GM12878 (cell line): ENCODE data around the gene SQSTM1. TPM values are rescaled to one million over a fixed set of nuclear protein-coding genes. Genes with fewer than 3 reads are reported as not detected.

Experiments
- ATAC-seq: fragments of 200-7000 bp; cut with Tn5 transposase; 3 replicates; pipeline ENCODE4 v1.9.1; 2020; ENCODE audit warnings: mild to moderate bottlenecking, moderate library complexity
- BruUV-seq: library from RNA; stranded (reverse); fragments of 400-500 nt; replicated peaks from 2 replicates; lab custom pipeline; 2021; lab: Mats Ljungman, UMichigan
- CTCF ChIA-PET: fragments of 300-600 bp; sonication (Branson Sonifier 250); formaldehyde crosslinking; extraction: SDS; loops from one replicate; lab custom pipeline; 2021; ENCODE audit warnings: inconsistent platforms; lab: Yijun Ruan, JAX
- POLR2A ChIA-PET: fragments of 350-600 bp; formaldehyde crosslinking; extraction: SDS; loops from one replicate; lab custom pipeline; 2021; ENCODE audit warnings: inconsistent platforms; lab: Charles Lee
- RAD21 ChIA-PET: fragments of 300-600 bp; sonication (Branson Sonifier 250); formaldehyde crosslinking; loops from one replicate; lab custom pipeline; 2023; ENCODE audit warnings: antibody characterized with exemption; ENCODE audit not compliant: unreplicated experiment; lab: Charles Lee
- SMC1A ChIA-PET: fragments of 300-600 bp; sonication (Branson Sonifier 250); formaldehyde crosslinking; loops from one replicate; lab custom pipeline; 2023; ENCODE audit not compliant: unreplicated experiment, uncharacterized antibody; lab: Charles Lee
- DNase-seq: peaks from one replicate; pipeline ENCODE4 v3.0.0-alpha.2; 2011; ENCODE audit warnings: low read depth, low spot score
- FAIRE-seq: peaks from 3 replicates; lab custom pipeline; 2011; peaks lifted over from hg19 to GRCh38; lab: Jason Lieb, UNC
- H2AFZ ChIP-seq: 2 replicates; pipeline ENCODE4 v1.6.0; 2011; ENCODE audit warnings: low read depth, low read length, control low read depth; ENCODE audit not compliant: control insufficient read depth
- H3K27ac ChIP-seq: 2 replicates; pipeline ENCODE4 v1.5.1; 2011; ENCODE audit warnings: control low read depth; ENCODE audit not compliant: control insufficient read depth, insufficient read depth
- H3K27me3 ChIP-seq, 2 experiments: replicated peaks in 1 of 2; 2 replicates each; pipeline versions ENCODE4 v1.6.0 to v1.6.1; 2011; ENCODE audit warnings: low read length in 1 of 2; ENCODE audit not compliant: control insufficient read depth in 2 of 2, insufficient read depth in 2 of 2
- H3K36me3 ChIP-seq, 2 experiments: 2 replicates each; pipeline ENCODE4 v1.5.1; 2011; ENCODE audit warnings: low read length in 1 of 2; ENCODE audit not compliant: control insufficient read depth in 2 of 2, insufficient read depth in 2 of 2
- H3K4me1 ChIP-seq: 2 replicates; pipeline ENCODE4 v1.6.1; 2011; ENCODE audit warnings: mild to moderate bottlenecking, low read length, moderate library complexity, mixed read lengths; ENCODE audit not compliant: control insufficient read depth, insufficient read depth
- H3K4me2 ChIP-seq: 2 replicates; pipeline ENCODE4 v1.6.0; 2011; ENCODE audit warnings: control low read depth; ENCODE audit not compliant: control insufficient read depth, insufficient read depth
- H3K4me3 ChIP-seq: fragments of 200-600 bp; sonication (generic); 2 replicates; pipeline ENCODE4 v1.5.1; 2016
- H3K79me2 ChIP-seq: 2 replicates; pipeline ENCODE4 v1.6.0; 2011; ENCODE audit warnings: low read length; ENCODE audit not compliant: control insufficient read depth, insufficient read depth
- H3K9ac ChIP-seq: 2 replicates; pipeline ENCODE4 v1.8.0; 2011; ENCODE audit warnings: low read length, control low read depth, mixed read lengths; ENCODE audit not compliant: control insufficient read depth, insufficient read depth
- H3K9me3 ChIP-seq: replicated peaks from 3 replicates; pipeline ENCODE4 v1.5.1; 2011; ENCODE audit warnings: mild to moderate bottlenecking, low read length; ENCODE audit not compliant: control insufficient read depth, insufficient read depth
- H4K20me1 ChIP-seq: 2 replicates; pipeline ENCODE4 v1.6.0; 2011; ENCODE audit not compliant: control insufficient read depth, insufficient read depth
- IRF4 ChIP-seq: IDR thresholded peaks from 2 replicates; pipeline ENCODE4 v1.6.1; 2011; ENCODE audit warnings: low read depth, low read length
- POLR2AphosphoS5 ChIP-seq: IDR thresholded peaks from 2 replicates; pipeline ENCODE4 v1.6.1; 2011; ENCODE audit warnings: mild to moderate bottlenecking, low read length, inconsistent platforms
- WGBS: methylation state at CpG from one replicate; pipeline ENCODE4 v1.1.6; 2016; ENCODE audit warnings: low lambda C conversion rate; ENCODE audit not compliant: insufficient replicate concordance, insufficient coverage; ENCODE audit errors: missing lambda C conversion rate; 5-methylcytosine and 5-hydroxymethylcytosine counted together
- in situ Hi-C: fragments of 300-500 bp; cut with MboI; formaldehyde crosslinking; loops from 9 replicates; pipeline ENCODE4 v1.14.3; 2018; ENCODE audit warnings: mixed read lengths
- intact Hi-C: fragments of 100-400 bp; cut with micrococcal nuclease; formaldehyde crosslinking; loops from one replicate; pipeline ENCODE4 v1.14.2; 2022; ENCODE audit not compliant: unreplicated experiment
- polyA plus RNA-seq, 11 experiments: library from polyadenylated mRNA; depleted of rRNA in 4 of 11; unstranded in 6 of 11; stranded (reverse) in 5 of 11; fragments of >200 nt; fragmentation: Nextera tagmentation in 4 of 11; fragmentation: Illumina TruSeq in 1 of 11; extraction: Ambion mirVana in 4 of 11; extraction: Trizol in 1 of 11; gene quantifications; 1 replicate in 1 of 11; 2 replicates in 10 of 11; pipeline versions ENCODE4 v1.2.1 to v1.2.3, GENCODE V29; 2011 to 2016; ENCODE audit warnings: inconsistent platforms in 2 of 11, missing spikeins in 2 of 11, low read depth in 1 of 11
- total RNA-seq, 4 experiments: library from RNA; depleted of rRNA in 3 of 4; stranded (reverse); fragments of >200 nt in 3 of 4; fragmentation: Illumina TruSeq in 1 of 4; extraction: Trizol in 1 of 4; gene quantifications; 2 replicates each; pipeline versions ENCODE4 v1.2.1 to v1.2.3, GENCODE V29; 2013 to 2021
- TF ChIP-seq, protein P1 (sequence below): IDR thresholded peaks from 2 replicates; pipeline ENCODE4 v1.6.1; 2011; ENCODE audit warnings: low read depth, mild to moderate bottlenecking, low read length, moderate library complexity, borderline replicate concordance; ENCODE audit errors: extremely low read depth
- TF ChIP-seq, protein P2 (sequence below), 3 experiments: IDR thresholded peaks in 2 of 3; conservative IDR thresholded peaks in 1 of 3; 2 replicates each; pipeline ENCODE4 v1.5.1; 2011; ENCODE audit warnings: low read depth in 3 of 3, low read length in 3 of 3, mild to moderate bottlenecking in 3 of 3, control low read depth in 2 of 3, moderate library complexity in 2 of 3, inconsistent platforms in 1 of 3, mixed read lengths in 1 of 3; ENCODE audit not compliant: control insufficient read depth in 2 of 3, insufficient read depth in 1 of 3; ENCODE audit errors: extremely low read depth in 1 of 3

SQSTM1 gene
- total and polyA plus RNA-seq, 10 of the 15 experiments (the other 5 are each of a cell fraction or from before 2014, with no cell fraction given) = 6.3 to 138 (median 62.1) TPM

DNA sequence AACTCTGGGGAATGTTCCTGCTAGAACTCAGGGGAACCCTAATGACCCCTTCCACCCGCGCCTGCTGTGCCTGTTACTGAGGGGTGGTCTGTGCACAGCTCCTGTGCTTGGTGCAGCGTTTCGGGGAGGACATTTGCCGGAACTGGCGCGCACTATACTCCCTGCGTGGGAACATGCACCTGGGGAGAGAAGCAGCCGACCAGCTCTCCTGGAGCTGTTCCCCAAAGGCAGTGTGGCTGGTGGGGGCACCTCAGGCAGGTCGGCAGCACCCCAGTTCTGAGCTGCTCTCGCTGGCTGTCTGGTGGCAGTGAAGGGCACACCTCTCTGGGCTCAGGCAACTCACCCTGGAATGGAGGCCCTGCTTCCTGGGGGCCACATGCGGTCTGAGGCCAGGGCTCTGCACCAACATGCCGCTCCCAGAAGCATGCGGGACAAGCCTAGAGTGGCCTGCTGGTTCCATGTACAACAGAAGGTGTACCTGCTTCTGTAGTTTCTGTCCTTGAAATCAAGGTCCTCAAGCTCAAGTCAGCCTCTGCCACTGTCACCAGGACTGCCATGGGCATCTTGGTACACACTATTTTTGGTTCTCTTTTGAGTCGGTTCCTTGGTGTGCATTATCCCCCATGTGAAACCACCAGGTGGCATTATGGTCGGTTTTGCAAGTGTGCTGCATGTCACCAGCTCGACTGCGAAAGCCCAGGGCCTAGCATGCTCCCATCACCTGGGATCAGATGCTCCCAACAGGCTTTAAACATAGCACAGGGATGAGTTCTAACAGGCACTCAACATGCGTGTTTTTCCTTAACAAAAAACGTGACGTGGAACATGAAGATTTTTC is 45.8 kb downstream of the SQSTM1 start:
- WGBS = 87% methylated on average over 21 of the region's 21 CpGs
- Histone ChIP-seq H3K4me3 (no peak overlapping the region), H3K9ac (no peak overlapping the region), H3K27me3 (no peaks in the 10 kb centered on the region), H3K27ac (no peak overlapping the region), H3K9me3 (no peaks in the 10 kb centered on the region; the same call in 1 of the 3 replicates), H2AFZ (no peak overlapping the region), H3K4me1 (no peaks in the 10 kb centered on the region), H3K4me2 (no peak overlapping the region), H3K36me3 (peaks cover 7 to 13% of the 10 kb centered on the region in 2 experiments; a peak in 3 of 4 replicates), H4K20me1 (no peaks in the 10 kb centered on the region), H3K79me2 (no peaks in the 10 kb centered on the region)
- RAD21 ChIA-PET = no interaction called here
- POLR2A ChIA-PET = interaction anchor here (0.5 kb wide), 1 partner anchor 54 kb away, joined by 3 read pairs; no protein-coding TSS in a partner anchor
- TF ChIP-seq POLR2AphosphoS5 = 0 out of 2 replicates have a peak, but pooled peaks have one; percentile 12
- TF ChIP-seq, protein P1, sequence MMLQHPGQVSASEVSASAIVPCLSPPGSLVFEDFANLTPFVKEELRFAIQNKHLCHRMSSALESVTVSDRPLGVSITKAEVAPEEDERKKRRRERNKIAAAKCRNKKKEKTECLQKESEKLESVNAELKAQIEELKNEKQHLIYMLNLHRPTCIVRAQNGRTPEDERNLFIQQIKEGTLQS = no peak
- TF ChIP-seq, protein P2, sequence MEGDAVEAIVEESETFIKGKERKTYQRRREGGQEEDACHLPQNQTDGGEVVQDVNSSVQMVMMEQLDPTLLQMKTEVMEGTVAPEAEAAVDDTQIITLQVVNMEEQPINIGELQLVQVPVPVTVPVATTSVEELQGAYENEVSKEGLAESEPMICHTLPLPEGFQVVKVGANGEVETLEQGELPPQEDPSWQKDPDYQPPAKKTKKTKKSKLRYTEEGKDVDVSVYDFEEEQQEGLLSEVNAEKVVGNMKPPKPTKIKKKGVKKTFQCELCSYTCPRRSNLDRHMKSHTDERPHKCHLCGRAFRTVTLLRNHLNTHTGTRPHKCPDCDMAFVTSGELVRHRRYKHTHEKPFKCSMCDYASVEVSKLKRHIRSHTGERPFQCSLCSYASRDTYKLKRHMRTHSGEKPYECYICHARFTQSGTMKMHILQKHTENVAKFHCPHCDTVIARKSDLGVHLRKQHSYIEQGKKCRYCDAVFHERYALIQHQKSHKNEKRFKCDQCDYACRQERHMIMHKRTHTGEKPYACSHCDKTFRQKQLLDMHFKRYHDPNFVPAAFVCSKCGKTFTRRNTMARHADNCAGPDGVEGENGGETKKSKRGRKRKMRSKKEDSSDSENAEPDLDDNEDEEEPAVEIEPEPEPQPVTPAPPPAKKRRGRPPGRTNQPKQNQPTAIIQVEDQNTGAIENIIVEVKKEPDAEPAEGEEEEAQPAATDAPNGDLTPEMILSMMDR (IDR thresholded peaks at IDR 0.05 in 2 of 3, conservative IDR thresholded peaks at IDR 0.05 in 1 of 3; ENCODE audit: control insufficient read depth in 2 of 3, extremely low read depth in 1 of 3, insufficient read depth in 1 of 3, low read depth in 3 of 3, low read length in 3 of 3) = peak; percentile 32 to 42 (median 38); a peak in 3 of 6 replicates
- TF ChIP-seq IRF4 = peak; percentile 96
- SMC1A ChIA-PET = interaction anchor here (1.3 kb wide), 1 partner anchor 109 kb away, joined by 3 read pairs; no protein-coding TSS in a partner anchor
- in situ Hi-C loops = no loop called here
- BruUV-seq = no TSS peak
- ATAC-seq (peak; percentile 83), FAIRE-seq (no peak), DNase-seq (peak; percentile 1)
- intact Hi-C loops = no loop called here
- CTCF ChIA-PET = interaction anchor here (1.1 kb wide), 1 partner anchor 65 kb away, joined by 3 read pairs; no protein-coding TSS in a partner anchor
